ENCODE results near the gene NDUFAF8.
A peak's percentile ranks its signal among the peaks of the same experiment; 100 is the strongest.

The NDUFAF8 gene

GRCh38 chr17:81253358-81254131, 14.4 kb downstream of the NDUFAF8 start:
- no peak for DNase-seq

GRCh38 chr17:81254955-81255717, 16.0 kb downstream of the NDUFAF8 start:
- peak; percentile 76 for DNase-seq

GRCh38 chr17:81256616-81257015, 17.5 kb downstream of the NDUFAF8 start:
- DNase-seq = no peak

GRCh38 chr17:81257533-81257932, 18.4 kb downstream of the NDUFAF8 start:
- no peak for DNase-seq

- DNase-seq = no peak
Measured at GRCh38 chr17:81258292-81258691, 19.2 kb downstream of the NDUFAF8 start.

GRCh38 chr17:81259058-81259605, 20.0 kb downstream of the NDUFAF8 start:
- no peak for DNase-seq

- no peak for DNase-seq
Measured at GRCh38 chr17:81260171-81260570, 21.1 kb downstream of the NDUFAF8 start.

- no peak for DNase-seq
Measured at GRCh38 chr17:81260641-81261040, 21.5 kb downstream of the NDUFAF8 start.

- DNase-seq = no peak
Measured at GRCh38 chr17:81261096-81261495, 22.0 kb downstream of the NDUFAF8 start.

GRCh38 chr17:81261582-81262336, 22.6 kb downstream of the NDUFAF8 start:
- DNase-seq = no peak

- no peak for DNase-seq
Measured at GRCh38 chr17:81263371-81264181, 24.5 kb downstream of the NDUFAF8 start.

GRCh38 chr17:81264640-81265039, 25.5 kb downstream of the NDUFAF8 start:
- DNase-seq = no peak

- no peak for DNase-seq
Measured at GRCh38 chr17:81265576-81265975, 26.5 kb downstream of the NDUFAF8 start.

- DNase-seq = peak; percentile 12
Measured at GRCh38 chr17:81267390-81268067, 28.4 kb downstream of the NDUFAF8 start.

- DNase-seq = peak; percentile 9
Measured at GRCh38 chr17:81270279-81270678, 31.2 kb downstream of the NDUFAF8 start.

- DNase-seq = no peak
Measured at GRCh38 chr17:81271226-81271625, 32.1 kb downstream of the NDUFAF8 start.

- no peak for DNase-seq
Measured at GRCh38 chr17:81272616-81273015, 33.5 kb downstream of the NDUFAF8 start.

- no peak for DNase-seq
Measured at GRCh38 chr17:81273698-81274470, 34.8 kb downstream of the NDUFAF8 start.

GRCh38 chr17:81274471-81274855, 35.3 kb downstream of the NDUFAF8 start:
- no peak for DNase-seq

GRCh38 chr17:81276781-81277180, 37.7 kb downstream of the NDUFAF8 start:
- no peak for DNase-seq

GRCh38 chr17:81277421-81277820, 38.3 kb downstream of the NDUFAF8 start:
- no peak for DNase-seq

Measured in MV-4-11 (cell line).